Natural killer cell (primary cell): ENCODE data around the gene WDR41. TPM values are rescaled to one million over a fixed set of nuclear protein-coding genes. Genes with fewer than 3 reads are reported as not detected.

ENCODE experiments used
- ATAC-seq, 3 donors: fragments of 150-1000 bp in 2 of 3; fragments of 200-7000 bp in 1 of 3; cut with Tn5 transposase; 1 replicate in 1 of 3; 2 replicates in 2 of 3; pipeline ENCODE4 v1.10.0; 2021; ENCODE audit warnings: mild to moderate bottlenecking in 2 of 3, moderate library complexity in 2 of 3
- DNase-seq, 2 donors: peaks; one replicate each; pipeline versions ENCODE4 v3.0.0 to v3.0.0-alpha.2; 2013 to 2021; ENCODE audit warnings: mixed read lengths in 1 of 2
- H3K27ac ChIP-seq: one replicate; pipeline ENCODE4 v1.5.1; 2013; ENCODE audit warnings: mild to moderate bottlenecking, low read length
- H3K27me3 ChIP-seq: one replicate; pipeline ENCODE4 v1.6.1; 2013; ENCODE audit warnings: low read length; ENCODE audit not compliant: control insufficient read depth, insufficient read depth
- H3K36me3 ChIP-seq: one replicate; pipeline ENCODE4 v1.6.1; 2013; ENCODE audit warnings: low read length; ENCODE audit not compliant: control insufficient read depth, insufficient read depth
- H3K4me1 ChIP-seq: one replicate; pipeline ENCODE4 v1.6.1; 2013; ENCODE audit warnings: low read length; ENCODE audit not compliant: control insufficient read depth, insufficient read depth
- H3K4me3 ChIP-seq: one replicate; pipeline ENCODE4 v1.5.1; 2013; ENCODE audit warnings: low read length
- H3K9me3 ChIP-seq: one replicate; pipeline ENCODE4 v1.6.1; 2013; ENCODE audit warnings: low read length; ENCODE audit not compliant: control insufficient read depth, insufficient read depth
- H3K27ac Mint-ChIP-seq, 2 donors: one replicate each; pipeline ENCODE4 v1.8.0; 2022; ENCODE audit warnings: mild to moderate bottlenecking in 2 of 2, mixed read lengths in 2 of 2, moderate library complexity in 1 of 2
- H3K27me3 Mint-ChIP-seq, 2 donors: one replicate each; pipeline ENCODE4 v1.8.0; 2022; ENCODE audit warnings: low read depth in 2 of 2, mixed read lengths in 2 of 2
- H3K36me3 Mint-ChIP-seq: one replicate; pipeline ENCODE4 v1.8.0; 2022; ENCODE audit warnings: mixed read lengths
- H3K4me1 Mint-ChIP-seq, 2 donors: one replicate each; pipeline ENCODE4 v1.8.0; 2022; ENCODE audit warnings: mixed read lengths in 2 of 2
- H3K4me3 Mint-ChIP-seq: one replicate; pipeline ENCODE4 v1.8.0; 2022; ENCODE audit warnings: mild to moderate bottlenecking, moderate library complexity, mixed read lengths
- H3K9me3 Mint-ChIP-seq, 2 donors: one replicate each; pipeline ENCODE4 v1.8.0; 2022; ENCODE audit warnings: mixed read lengths in 2 of 2
- CTCF ChIP-seq: fragments of 200-600 bp; IDR thresholded peaks from one replicate; pipeline ENCODE4 v1.8.0; 2022; ENCODE audit warnings: antibody characterized with exemption
- WGBS: methylation state at CpG from one replicate; pipeline ENCODE4 v1.1.7; 2013; ENCODE audit warnings: missing lambda C conversion rate; ENCODE audit not compliant: insufficient coverage; 5-methylcytosine and 5-hydroxymethylcytosine counted together
- intact Hi-C: fragments of 100-400 bp; cut with micrococcal nuclease; formaldehyde crosslinking; loops from one replicate; pipeline ENCODE4 v1.14.2; 2022
- total RNA-seq, 4 donors: library from RNA; stranded (reverse); fragments of 120-200 nt in 1 of 4; gene quantifications; one replicate each; pipeline versions ENCODE4 v1.2.3 to v1.2.4, GENCODE V29; 2013 to 2022

WDR41 gene
- total RNA-seq, 3 donors from 2014 or later (not counting 1 experiment from before 2014, with no cell fraction given) = 20.7 to 25.5 (median 24.9) TPM

- no peak for DNase-seq
- H3K9me3 ChIP-seq = no peaks in the 10 kb centered on the region
- H3K36me3 Mint-ChIP-seq = no peaks in the 10 kb centered on the region
- H3K4me1 ChIP-seq = no peaks in the 10 kb centered on the region
- no peak overlapping the region for H3K4me3 Mint-ChIP-seq
- 95% methylated on average over 8 of the region's 8 CpGs for WGBS
- peaks cover 0 to 11% of the 10 kb centered on the region in 2 donors for H3K27me3 Mint-ChIP-seq
- no peak overlapping the region for H3K27ac Mint-ChIP-seq
- no peak overlapping the region for H3K27ac ChIP-seq
- intact Hi-C loops = no loop called here
- TF ChIP-seq CTCF = no peak
- no peak for ATAC-seq
- no peaks in the 10 kb centered on the region for H3K27me3 ChIP-seq
- no peaks in the 10 kb centered on the region for H3K36me3 ChIP-seq
- no peaks in the 10 kb centered on the region for H3K4me1 Mint-ChIP-seq
- H3K9me3 Mint-ChIP-seq = no peaks in the 10 kb centered on the region
- no peak overlapping the region for H3K4me3 ChIP-seq
These were observed 72.2 kb downstream of the WDR41 start for GRCh38 chr5:77419644-77420582.

GRCh38 chr5:77418601-77419581 is 73.2 kb downstream of the WDR41 start:
- H3K4me1 Mint-ChIP-seq = no peaks in the 10 kb centered on the region
- H3K4me3 ChIP-seq = no peak overlapping the region
- H3K27ac Mint-ChIP-seq = no peak overlapping the region
- H3K9me3 ChIP-seq = no peaks in the 10 kb centered on the region
- ATAC-seq (no peak), DNase-seq (no peak)
- H3K36me3 ChIP-seq = no peaks in the 10 kb centered on the region
- no peaks in the 10 kb centered on the region for H3K36me3 Mint-ChIP-seq
- intact Hi-C loops = no loop called here
- H3K27me3 Mint-ChIP-seq = peaks cover 0 to 11% of the 10 kb centered on the region in 2 donors
- no peak overlapping the region for H3K4me3 Mint-ChIP-seq
- H3K4me1 ChIP-seq = no peaks in the 10 kb centered on the region
- 81% methylated on average over 11 of the region's 13 CpGs for WGBS
- TF ChIP-seq CTCF = no peak
- H3K27ac ChIP-seq = no peak overlapping the region
- H3K27me3 ChIP-seq = no peaks in the 10 kb centered on the region
- H3K9me3 Mint-ChIP-seq = no peaks in the 10 kb centered on the region

GRCh38 chr5:77418162-77418561 is 74.0 kb downstream of the WDR41 start:
- Mint-ChIP-seq H3K4me3 (no peak overlapping the region), H3K4me1 (no peaks in the 10 kb centered on the region), H3K27ac (no peak overlapping the region), H3K27me3 (peaks cover 0 to 11% of the 10 kb centered on the region in 2 donors), H3K36me3 (no peaks in the 10 kb centered on the region), H3K9me3 (no peaks in the 10 kb centered on the region)
- no peaks in the 10 kb centered on the region for H3K9me3 ChIP-seq
- WGBS = 88% methylated on average over 5 of the region's 5 CpGs
- no peak for TF ChIP-seq CTCF
- no peak overlapping the region for H3K4me3 ChIP-seq
- no peaks in the 10 kb centered on the region for H3K4me1 ChIP-seq
- ATAC-seq (no peak), DNase-seq (no peak)
- no peaks in the 10 kb centered on the region for H3K36me3 ChIP-seq
- intact Hi-C loops = no loop called here
- H3K27ac ChIP-seq = no peak overlapping the region
- H3K27me3 ChIP-seq = no peaks in the 10 kb centered on the region
